K562 (cell line): ENCODE results near the gene HAGHL. TPM values are rescaled to one million over a fixed set of nuclear protein-coding genes. Genes with fewer than 3 reads are reported as not detected.

Source experiments
- ATAC-seq: fragments of 200-7000 bp; cut with Tn5 transposase; 3 replicates; pipeline ENCODE4 v1.9.1; 2020; ENCODE audit warnings: moderate library complexity
- BruUV-seq: library from RNA; stranded (reverse); fragments of 400-500 nt; replicated peaks from 2 replicates; lab custom pipeline; 2021; lab: Mats Ljungman, UMichigan
- CTCF ChIA-PET: fragments of 300-600 bp; formaldehyde crosslinking; extraction: SDS; loops from one replicate; lab custom pipeline; 2021; ENCODE audit warnings: low intra/inter-chr PET ratio; lab: Yijun Ruan, JAX
- POLR2A ChIA-PET: fragments of 300-600, 350-650 bp; sonication (Branson Sonifier 250); formaldehyde crosslinking; extraction: SDS; loops from one replicate; lab custom pipeline; 2021; ENCODE audit warnings: antibody characterized with exemption, inconsistent platforms; lab: Yijun Ruan, JAX
- DNase-seq, 4 experiments: peaks; one replicate each; pipeline versions ENCODE4 v3.0.0 to v3.0.0-alpha.2; 2011 to 2018; ENCODE audit warnings: low spot score in 3 of 4, mixed read lengths in 3 of 4; ENCODE audit errors: extremely low read depth in 1 of 4
- FAIRE-seq: peaks from 2 replicates; lab custom pipeline; 2011; peaks lifted over from hg19 to GRCh38; lab: Jason Lieb, UNC
- H2AFZ ChIP-seq: 2 replicates; pipeline ENCODE4 v1.6.0; 2011; ENCODE audit warnings: low read depth, low read length, control low read depth, inconsistent platforms
- H3K27ac ChIP-seq: fragments of 200-600 bp; 3 replicates; pipeline ENCODE4 v1.8.0; 2011; ENCODE audit warnings: low read depth, mild to moderate bottlenecking, control low read depth, inconsistent platforms, low read length, moderate library complexity, mixed read lengths; ENCODE audit errors: extremely low read depth
- H3K27me3 ChIP-seq, 2 experiments: fragments of 300-600 bp in 1 of 2; 2 replicates in 1 of 2; 3 replicates in 1 of 2; pipeline versions ENCODE4 v1.6.0 to v1.8.0; 2011; ENCODE audit warnings: inconsistent platforms in 2 of 2, low read length in 2 of 2, mild to moderate bottlenecking in 1 of 2, mixed read lengths in 1 of 2, moderate library complexity in 1 of 2; ENCODE audit not compliant: control insufficient read depth in 2 of 2, insufficient read depth in 2 of 2
- H3K36me3 ChIP-seq: fragments of 300-600 bp; 3 replicates; pipeline ENCODE4 v1.8.0; 2011; ENCODE audit warnings: mild to moderate bottlenecking, low read length, inconsistent platforms; ENCODE audit not compliant: control insufficient read depth, insufficient read depth
- H3K4me1 ChIP-seq, 2 experiments: fragments of 200-600 bp in 1 of 2; replicated peaks in 1 of 2; 2 replicates in 1 of 2; 3 replicates in 1 of 2; pipeline versions ENCODE4 v1.5.1 to v1.8.0; 2011; ENCODE audit warnings: inconsistent platforms in 2 of 2, low read length in 2 of 2, mild to moderate bottlenecking in 1 of 2, mixed read lengths in 1 of 2, moderate library complexity in 1 of 2; ENCODE audit not compliant: control insufficient read depth in 2 of 2, insufficient read depth in 2 of 2
- H3K4me2 ChIP-seq: 2 replicates; pipeline ENCODE4 v1.6.1; 2011; ENCODE audit warnings: low read length, control low read depth, inconsistent platforms, mixed read lengths; ENCODE audit not compliant: insufficient read depth
- H3K4me3 ChIP-seq: fragments of 200-600 bp; sonication (generic), shearing (Covaris generic); 2 replicates; pipeline ENCODE4 v1.5.1; 2016; ENCODE audit warnings: control low read depth, inconsistent platforms
- H3K79me2 ChIP-seq: fragments of 200-600 bp; 3 replicates; pipeline ENCODE4 v1.8.0; 2011; ENCODE audit warnings: low read length, inconsistent platforms; ENCODE audit not compliant: control insufficient read depth, insufficient read depth
- H3K9ac ChIP-seq, 2 experiments: 2 replicates each; pipeline versions ENCODE4 v1.6.0 to v1.6.1; 2011; ENCODE audit warnings: low read depth in 2 of 2, low read length in 2 of 2, control low read depth in 1 of 2, inconsistent platforms in 1 of 2, mild to moderate bottlenecking in 1 of 2, mixed read lengths in 1 of 2; ENCODE audit not compliant: insufficient read depth in 1 of 2
- H3K9me1 ChIP-seq: one replicate; pipeline ENCODE4 v1.6.0; 2011; ENCODE audit warnings: inconsistent platforms, mild to moderate bottlenecking, low read length, moderate library complexity; ENCODE audit not compliant: control insufficient read depth, insufficient read depth
- H3K9me3 ChIP-seq: replicated peaks from 2 replicates; pipeline ENCODE4 v1.5.1; 2011; ENCODE audit warnings: low read depth, low read length, inconsistent platforms; ENCODE audit not compliant: control insufficient read depth, insufficient read depth
- H4K20me1 ChIP-seq: replicated peaks from 2 replicates; pipeline ENCODE4 v1.6.1; 2011; ENCODE audit warnings: low read length, inconsistent platforms, mixed read lengths; ENCODE audit not compliant: control insufficient read depth, insufficient read depth
- CAMTA2 ChIP-seq: fragments of 250-450 bp; sonication (Bioruptor Pico); conservative IDR thresholded peaks from 2 replicates; pipeline ENCODE4 v1.5.1; 2022
- MLLT1 ChIP-seq, 2 experiments: fragments of 450-650 bp; IDR thresholded peaks; 2 replicates each; pipeline ENCODE4 v1.6.1; 2016
- POLR2G ChIP-seq: fragments of 200-400 bp; formaldehyde crosslinking; IDR thresholded peaks from 2 replicates; pipeline ENCODE4 v1.6.1; 2017; ENCODE audit warnings: low read depth, mild to moderate bottlenecking, antibody characterized with exemption, low read length, moderate library complexity
- POLR3G ChIP-seq: IDR thresholded peaks from 2 replicates; pipeline ENCODE4 v1.6.1; 2011; ENCODE audit not compliant: insufficient read length, insufficient replicate concordance; ENCODE audit errors: extremely low read depth
- RBFOX2 ChIP-seq: fragments of 200-400 bp; formaldehyde crosslinking; IDR thresholded peaks from 2 replicates; pipeline ENCODE4 v1.6.1; 2017; ENCODE audit warnings: low read depth, mild to moderate bottlenecking, low read length, moderate library complexity
- RBM14 ChIP-seq: fragments of 200-400 bp; formaldehyde crosslinking; IDR thresholded peaks from 2 replicates; pipeline ENCODE4 v1.6.1; 2018; ENCODE audit warnings: low read depth, mild to moderate bottlenecking, low read length, moderate library complexity, borderline replicate concordance; ENCODE audit not compliant: insufficient read depth
- SMC3 ChIP-seq: conservative IDR thresholded peaks from 2 replicates; pipeline ENCODE4 v1.6.1; 2011; ENCODE audit warnings: low read depth, low read length, improper control_type of control experiment; ENCODE audit not compliant: insufficient read depth
- STAT5B ChIP-seq: fragments of 250-450 bp; sonication (Bioruptor Pico); IDR thresholded peaks from 2 replicates; pipeline ENCODE4 v1.8.0; 2021; ENCODE audit warnings: mild to moderate bottlenecking, inconsistent platforms
- TSC22D4 ChIP-seq: fragments of 450-650 bp; IDR thresholded peaks from 2 replicates; pipeline ENCODE4 v1.6.1; 2016; ENCODE audit warnings: missing genetic modification characterization, missing biosample characterization, control low read depth
- ZFP1 ChIP-seq: fragments of 450-650 bp; formaldehyde crosslinking; IDR thresholded peaks from 2 replicates; pipeline ENCODE4 v1.4.0; 2020; ENCODE audit warnings: mild to moderate bottlenecking, mixed read lengths
- ZNF23 ChIP-seq: fragments of 250-450 bp; sonication (Bioruptor Pico); IDR thresholded peaks from 2 replicates; pipeline ENCODE4 v1.4.0; 2020; ENCODE audit warnings: mild to moderate bottlenecking
- ZNF407 ChIP-seq: fragments of 450-650 bp; IDR thresholded peaks from 2 replicates; pipeline ENCODE4 v1.6.1; 2016; ENCODE audit warnings: low read depth
- WGBS: fragments of 100-300 bp; shearing (Covaris generic); methylation state at CpG from one replicate; pipeline ENCODE4 v1.1.6; 2016; ENCODE audit warnings: low coverage, mixed read lengths; ENCODE audit not compliant: insufficient coverage; ENCODE audit errors: missing lambda C conversion rate; 5-methylcytosine and 5-hydroxymethylcytosine counted together
- in situ Hi-C: fragments of 300-500 bp; cut with MboI; formaldehyde crosslinking; loops from 4 replicates; pipeline ENCODE4 v1.15.0; 2018; ENCODE audit warnings: inconsistent platforms, mixed read lengths
- intact Hi-C: fragments of 100-400 bp; cut with micrococcal nuclease; formaldehyde crosslinking; loops from 2 replicates; pipeline ENCODE4 v1.14.2; 2022
- polyA plus RNA-seq, 8 experiments: library from polyadenylated mRNA; depleted of rRNA in 4 of 8; stranded (reverse) in 5 of 8; unstranded in 3 of 8; fragments of >200 nt; fragmentation: Nextera tagmentation in 2 of 8; fragmentation: Illumina TruSeq in 1 of 8; extraction: Ambion mirVana in 2 of 8; extraction: Trizol in 1 of 8; gene quantifications; 2 replicates each; pipeline versions ENCODE4 v1.2.1 to v1.2.3, GENCODE V29; 2011 to 2014; ENCODE audit warnings: inconsistent platforms in 1 of 8, missing spikeins in 1 of 8
- total RNA-seq, 7 experiments: library from RNA; depleted of rRNA in 6 of 7; stranded (reverse); fragments of >200 nt in 6 of 7; fragmentation: Illumina TruSeq in 2 of 7; extraction: Trizol in 2 of 7; gene quantifications; 2 replicates each; pipeline versions ENCODE4 v1.2.1 to v1.2.3, GENCODE V29; 2011 to 2021; ENCODE audit warnings: low replicate concordance in 1 of 7

HAGHL gene
- total and polyA plus RNA-seq, 9 of the 15 experiments (the other 6 are each of a cell fraction or from before 2014, with no cell fraction given) = 0.31 to 83.4 (median 20.7) TPM

- in situ Hi-C loops = no loop called here
- Histone ChIP-seq H3K36me3 (peaks cover 68% of the 10 kb centered on the region), H4K20me1 (peaks cover 21% of the 10 kb centered on the region), H3K27ac (no peak overlapping the region), H3K9ac (0 out of 4 replicates have a peak overlapping the region, but pooled peaks of 1 of the 2 experiments have one; percentile 21), H3K79me2 (peaks cover 54% of the 10 kb centered on the region), H3K4me3 (no peak overlapping the region), H3K9me1 (peaks cover 15% of the 10 kb centered on the region), H2AFZ (no peak overlapping the region), H3K9me3 (no peaks in the 10 kb centered on the region), H3K4me1 (peaks cover 29 to 98% of the 10 kb centered on the region in 2 experiments), H3K4me2 (no peak overlapping the region), H3K27me3 (no peaks in the 10 kb centered on the region)
- ATAC-seq (no peak), DNase-seq (no peak), FAIRE-seq (no peak)
- ChIA-PET POLR2A (no interaction called here), CTCF (no interaction called here)
- whole genome bisulfite sequencing = 93% methylated on average over 34 of the region's 61 CpGs
- intact Hi-C loops = loop anchor here (5.0 kb wide), 1 partner anchor 288 kb away; the partner anchor contains the start of gene NME4
- BruUV-seq = no TSS peak
- no peak for TF ChIP-seq ZFP1 (CRISPR knock-in tag)
- peak in 1 of 2 experiments; percentile 67; a peak in 1 of 4 replicates for TF ChIP-seq MLLT1 (IDR thresholded peaks at IDR 0.05)
- peak; percentile 17; the same call in 1 of the 2 replicates for TF ChIP-seq RBFOX2
- no peak for TF ChIP-seq POLR3G
- no peak for TF ChIP-seq SMC3
- TF ChIP-seq POLR2G = peak; percentile 61
- TF ChIP-seq CAMTA2 (CRISPR knock-in tag) = no peak
- no peak for TF ChIP-seq ZNF23 (CRISPR knock-in tag)
- no peak for TF ChIP-seq ZNF407
- no peak for TF ChIP-seq STAT5B (CRISPR knock-in tag)
- TF ChIP-seq RBM14 = 0 out of 2 replicates have a peak, but pooled peaks have one; percentile 2
- TF ChIP-seq TSC22D4 (tag) = no peak
These were observed 41.8 kb upstream of the HAGHL start for GRCh38 chr16:684961-685696.
